Measurements from ENCODE around the gene CELA2B.
A peak's percentile ranks its signal among the peaks of the same experiment; 100 is the strongest.
"Not testable (repeated sequence)": the region's sequence is repeated elsewhere in the genome, so short reads cannot be mapped to it uniquely, and the experiment has no call there.

Gene CELA2B

DNA sequence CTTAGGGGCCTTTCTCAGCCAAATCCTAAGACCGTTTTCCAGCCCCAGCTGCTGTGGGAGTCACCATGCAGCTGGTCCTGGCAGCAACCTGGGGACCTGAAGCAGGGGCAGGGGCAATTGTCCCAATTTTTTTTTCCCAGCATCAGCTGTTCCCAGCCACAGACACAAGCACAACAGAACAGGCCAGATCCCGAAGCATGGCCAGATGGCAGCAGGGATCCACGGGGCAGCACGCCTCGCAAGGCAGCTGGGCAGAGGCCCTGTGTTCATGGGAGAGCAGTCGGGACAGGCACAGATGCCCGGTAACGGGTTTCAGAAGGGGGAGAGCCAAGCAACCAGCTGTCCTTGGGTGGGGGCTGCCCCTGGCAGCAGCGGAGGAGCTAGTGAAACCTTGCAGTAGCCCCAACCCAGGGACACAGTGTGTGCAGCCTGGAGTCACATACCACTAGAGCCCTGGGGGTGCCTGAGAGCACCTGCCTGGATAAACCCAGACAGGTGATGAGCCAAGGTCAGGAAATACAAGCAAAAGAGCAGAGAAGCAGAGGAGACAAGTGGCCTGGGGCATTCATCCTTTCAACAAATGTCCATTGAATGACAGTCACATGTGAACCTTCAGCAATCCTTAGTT, 6.0 kb upstream of the CELA2B start:
- not testable (repeated sequence) for DNase-seq

DNA sequence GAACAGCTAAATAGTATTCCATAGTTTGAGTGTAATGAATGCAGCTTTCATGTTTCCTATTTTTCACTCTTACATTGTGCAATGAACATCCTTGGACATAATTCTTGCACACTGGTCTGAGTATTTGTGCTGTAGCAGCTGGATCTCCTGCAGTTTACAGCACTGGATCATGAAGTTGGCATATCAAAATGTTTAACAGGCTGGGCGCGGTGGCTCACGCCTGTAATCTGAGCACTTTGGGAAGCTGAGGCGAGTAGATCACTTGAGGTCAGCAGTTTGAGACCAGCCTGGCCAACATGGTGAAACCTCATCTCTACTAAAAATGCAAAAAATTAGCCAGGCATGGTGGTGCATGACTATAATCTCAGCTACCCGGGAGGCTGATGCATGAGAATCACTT, 4.8 kb upstream of the CELA2B start:
- DNase-seq = not testable (repeated sequence)

DNA sequence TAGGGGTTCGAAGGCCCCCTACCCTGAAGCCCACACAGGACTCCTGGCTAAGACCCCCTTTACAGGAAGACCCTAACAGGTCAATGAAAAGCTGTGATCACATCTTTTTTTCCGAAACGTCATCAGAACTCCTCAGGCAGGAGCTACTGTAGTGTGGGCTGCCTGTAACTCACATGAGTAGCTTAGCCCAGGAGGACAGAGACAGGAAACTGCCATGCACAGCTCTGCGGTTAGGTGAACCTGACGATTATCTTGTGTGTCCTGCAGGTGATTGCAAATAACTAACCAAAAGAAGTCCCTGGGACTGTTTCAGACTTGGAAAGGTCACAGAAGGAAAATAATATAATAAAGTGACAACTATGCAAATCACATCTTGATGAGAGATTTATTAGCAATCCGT, 4.2 kb upstream of the CELA2B start:
- DNase-seq = not testable (repeated sequence)

DNA sequence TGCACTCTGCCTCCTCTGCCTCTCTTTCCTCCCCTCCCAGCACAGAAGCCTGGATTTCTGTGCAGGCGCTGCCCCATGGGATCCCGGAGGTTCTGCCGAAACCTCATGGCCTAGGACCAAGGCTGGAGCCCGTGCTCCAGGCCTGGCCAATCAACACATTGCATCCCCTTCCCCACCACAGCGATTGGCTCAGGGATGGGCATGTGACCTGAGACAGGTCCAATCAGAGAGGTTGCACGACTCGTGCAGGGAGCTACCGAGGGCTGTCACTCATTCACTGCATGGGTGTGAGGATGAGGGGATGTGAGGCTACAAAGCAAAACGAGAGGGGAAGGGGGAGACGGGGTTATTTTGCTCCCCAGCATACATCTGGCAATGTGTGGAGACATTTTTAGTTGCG, 3.3 kb upstream of the CELA2B start:
- DNase-seq = no peak

DNA sequence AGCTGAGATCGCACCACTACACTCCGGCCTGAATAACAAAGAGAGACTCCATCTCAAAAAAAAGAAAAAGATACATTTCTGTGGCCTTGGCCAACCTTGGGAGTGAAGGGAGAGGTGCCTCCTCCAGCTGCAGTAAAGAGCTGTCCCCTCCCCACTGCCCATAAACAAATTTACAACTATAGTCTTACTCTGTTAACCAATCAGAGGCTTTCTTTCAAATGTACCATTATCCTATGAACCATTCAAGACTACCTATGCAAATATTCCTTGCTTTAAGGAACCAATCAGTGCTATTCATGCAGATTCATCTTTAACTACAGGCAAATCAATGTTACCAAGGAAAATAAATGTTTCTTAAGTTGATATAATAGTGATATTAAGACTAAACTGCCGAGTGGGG, 1.0 kb downstream of the CELA2B start:
- DNase-seq = no peak

DNA sequence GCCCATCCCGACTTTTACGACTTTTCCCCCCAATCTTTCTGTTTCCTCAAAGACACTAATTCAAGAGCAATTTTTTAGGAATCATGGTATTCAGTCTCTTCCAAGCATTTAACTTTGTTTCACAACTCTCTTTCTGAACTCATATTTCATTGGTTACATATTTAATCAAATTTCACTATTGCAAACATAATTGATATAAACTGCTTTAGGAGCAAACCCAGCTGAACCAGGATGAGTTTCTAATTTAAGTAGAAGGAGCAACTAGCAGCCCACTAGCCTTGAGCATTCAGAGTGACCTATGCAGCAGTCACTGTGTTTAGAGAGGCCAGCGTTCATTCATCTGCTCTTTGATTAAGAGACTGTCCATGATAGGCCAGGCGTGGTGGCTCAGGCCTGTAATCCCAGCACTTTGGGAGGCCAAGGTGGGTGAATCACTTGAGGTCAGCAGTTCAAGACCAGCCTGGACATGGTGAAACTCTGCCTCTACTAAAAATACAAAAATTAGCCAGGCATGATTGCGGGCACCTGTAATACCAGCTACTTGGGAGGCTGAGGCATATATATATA, 1.8 kb downstream of the CELA2B start:
- DNase-seq = no peak

DNA sequence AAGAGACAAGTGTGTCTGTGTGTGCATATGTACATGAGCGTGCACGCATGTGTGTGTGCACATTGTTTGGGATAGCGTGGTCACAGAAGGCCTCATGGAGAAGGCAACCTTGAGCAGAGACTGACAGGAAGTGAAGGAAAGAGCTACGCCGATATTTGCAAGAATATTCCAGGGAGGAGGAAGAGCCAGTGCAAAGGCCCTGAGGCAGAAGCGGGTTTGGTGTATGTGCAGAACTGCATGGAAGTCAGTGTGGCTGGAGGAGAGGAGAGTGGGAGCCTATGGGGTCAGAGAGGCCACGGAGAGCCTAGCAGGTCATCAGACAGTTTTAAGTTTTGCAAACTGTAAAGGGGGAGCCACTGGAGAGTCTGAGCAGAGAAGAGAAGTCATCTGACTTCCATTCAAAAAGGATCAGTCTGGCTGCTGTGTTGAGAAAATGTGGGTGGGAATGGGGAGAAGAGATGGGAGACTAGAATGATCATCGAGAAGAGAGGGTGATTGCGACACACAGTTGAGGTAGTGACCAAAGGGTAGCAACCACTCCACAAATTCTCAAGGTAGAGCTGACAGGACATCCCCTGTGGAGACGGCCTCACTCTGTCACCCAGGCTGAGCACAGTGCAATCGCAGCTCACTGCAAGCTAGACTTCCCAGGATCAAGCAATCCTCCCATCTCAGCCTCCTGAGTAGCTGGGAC, 3.9 kb downstream of the CELA2B start:
- DNase-seq = no peak

DNA sequence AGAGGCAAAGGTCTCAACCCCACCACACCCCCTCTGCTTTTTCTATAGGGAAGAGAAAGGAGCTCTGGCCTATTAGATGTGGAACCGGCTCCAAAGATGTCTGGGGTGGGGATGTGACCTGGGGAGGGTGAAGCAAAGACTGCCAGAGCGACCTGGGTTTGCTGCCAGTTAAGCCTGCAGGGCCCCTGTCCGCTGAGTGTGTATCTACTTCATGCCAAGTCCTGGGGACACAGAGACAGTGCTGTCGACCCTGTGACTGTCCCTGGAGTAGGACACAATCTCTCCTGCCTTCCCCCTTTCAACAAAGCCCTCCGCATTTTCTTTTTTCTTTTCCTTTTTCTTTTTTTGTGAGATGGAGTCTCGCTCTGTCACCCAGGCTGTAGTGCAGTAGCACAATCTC, 6.6 kb downstream of the CELA2B start:
- DNase-seq = not testable (repeated sequence)

DNA sequence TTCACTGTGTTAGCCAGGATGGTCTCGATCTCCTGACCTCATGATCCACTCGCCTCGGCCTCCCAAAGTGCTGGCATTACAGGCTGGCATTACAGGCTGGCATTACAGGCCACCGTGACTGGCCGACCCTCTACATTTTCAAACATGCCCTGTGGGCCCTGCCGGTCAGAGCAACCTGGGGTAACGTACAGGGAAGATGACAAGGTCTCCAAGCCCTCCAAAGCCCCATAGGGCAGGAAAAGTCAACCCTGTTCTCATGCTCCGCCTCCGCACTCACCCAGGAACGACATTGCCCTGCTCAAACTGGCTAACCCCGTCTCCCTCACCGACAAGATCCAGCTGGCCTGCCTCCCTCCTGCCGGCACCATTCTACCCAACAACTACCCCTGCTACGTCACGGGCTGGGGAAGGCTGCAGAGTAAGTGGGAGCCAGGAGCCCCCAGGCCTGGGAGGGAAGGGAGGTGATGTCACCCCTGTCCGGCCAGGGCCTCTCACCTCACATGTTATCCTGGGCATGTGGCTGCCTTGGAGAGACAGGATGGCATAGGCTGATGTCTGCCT, 7.2 kb downstream of the CELA2B start:
- DNase-seq = not testable (repeated sequence)

DNA sequence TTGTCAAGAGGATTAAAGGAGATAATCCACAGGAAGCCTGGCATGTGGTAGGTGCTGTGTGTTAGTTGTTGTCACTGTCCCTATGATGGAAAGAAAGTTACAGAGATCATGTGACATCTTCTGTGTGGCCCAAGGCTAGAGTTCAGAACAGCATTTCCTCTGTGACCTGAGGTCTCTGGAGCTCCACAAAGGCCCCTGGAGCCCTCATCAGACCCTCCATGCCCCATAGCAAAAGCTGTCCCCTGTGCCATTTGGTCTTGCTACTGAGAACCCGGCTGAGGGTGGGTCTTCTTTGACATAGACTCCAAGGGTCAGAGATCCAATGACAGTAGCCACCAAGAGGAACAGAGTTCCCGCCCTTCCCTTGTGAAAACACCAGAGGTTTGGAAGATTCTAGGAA, 8.1 kb downstream of the CELA2B start:
- DNase-seq = no peak

DNA sequence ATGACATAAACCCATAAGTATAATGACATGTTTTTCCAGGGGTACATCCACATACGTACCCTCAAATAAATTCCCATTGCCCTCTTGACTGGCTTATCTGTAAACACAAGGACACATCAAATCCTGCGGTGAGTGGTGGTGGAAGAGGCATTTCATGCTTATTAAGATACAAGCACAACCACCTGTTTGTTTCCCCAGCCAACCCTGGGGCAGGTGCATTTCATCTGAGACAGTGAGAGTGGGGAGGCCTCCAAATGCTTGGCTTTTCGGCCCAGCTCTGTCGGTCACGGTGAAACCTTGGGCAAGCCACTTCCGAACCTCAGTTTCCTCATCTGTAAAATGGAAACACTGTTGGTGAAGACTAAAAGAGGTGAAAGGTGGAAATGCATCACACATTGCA, 8.5 kb downstream of the CELA2B start:
- not testable (repeated sequence) for DNase-seq

DNA sequence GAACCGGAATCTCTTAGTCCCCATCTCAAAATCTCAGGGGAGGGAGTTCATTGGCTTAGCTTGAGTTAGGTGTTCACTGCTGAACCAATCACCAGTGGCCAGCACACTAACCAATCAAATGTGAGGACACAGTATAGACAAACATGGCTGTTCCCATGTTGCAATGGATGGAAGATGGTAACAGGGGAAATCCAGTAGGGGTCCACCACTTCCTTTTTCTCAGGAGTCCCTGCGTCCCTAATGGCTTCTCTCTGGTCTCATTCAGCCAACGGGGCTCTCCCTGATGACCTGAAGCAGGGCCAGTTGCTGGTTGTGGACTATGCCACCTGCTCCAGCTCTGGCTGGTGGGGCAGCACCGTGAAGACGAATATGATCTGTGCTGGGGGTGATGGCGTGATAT, 9.7 kb downstream of the CELA2B start:
- DNase-seq = no peak

DNA sequence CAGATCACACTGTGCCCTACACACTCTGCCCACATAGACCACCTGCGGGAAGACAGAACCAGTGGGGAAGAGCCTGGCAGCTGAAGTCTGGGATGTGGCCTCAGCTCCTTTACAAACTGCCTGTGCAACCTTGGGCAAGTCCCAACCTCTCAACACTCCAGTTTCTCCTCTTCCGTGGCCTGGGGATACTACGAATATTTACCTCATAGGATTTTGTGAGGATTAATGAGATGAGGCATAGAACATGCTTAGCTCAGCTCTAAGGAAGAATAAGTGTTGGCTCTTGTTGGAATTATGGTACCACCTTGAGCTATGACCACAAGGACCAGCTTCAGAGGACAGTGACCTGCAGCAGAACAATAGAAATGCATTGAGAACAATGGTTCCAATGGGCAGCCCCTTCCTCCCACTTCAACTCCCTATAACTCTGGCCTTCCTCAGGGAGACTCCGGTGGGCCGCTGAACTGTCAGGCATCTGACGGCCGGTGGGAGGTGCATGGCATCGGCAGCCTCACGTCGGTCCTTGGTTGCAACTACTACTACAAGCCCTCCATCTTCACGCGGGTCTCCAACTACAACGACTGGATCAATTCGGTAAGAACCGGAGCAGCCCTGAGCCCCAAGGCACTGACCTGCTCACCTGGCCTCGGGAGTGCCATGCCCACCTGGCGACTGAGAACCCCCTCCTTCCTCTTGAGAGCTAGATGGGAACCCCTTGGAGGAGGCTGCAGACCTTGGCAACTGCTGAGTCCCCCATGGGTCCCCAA, 11.1 kb downstream of the CELA2B start:
- not testable (repeated sequence) for DNase-seq

DNA sequence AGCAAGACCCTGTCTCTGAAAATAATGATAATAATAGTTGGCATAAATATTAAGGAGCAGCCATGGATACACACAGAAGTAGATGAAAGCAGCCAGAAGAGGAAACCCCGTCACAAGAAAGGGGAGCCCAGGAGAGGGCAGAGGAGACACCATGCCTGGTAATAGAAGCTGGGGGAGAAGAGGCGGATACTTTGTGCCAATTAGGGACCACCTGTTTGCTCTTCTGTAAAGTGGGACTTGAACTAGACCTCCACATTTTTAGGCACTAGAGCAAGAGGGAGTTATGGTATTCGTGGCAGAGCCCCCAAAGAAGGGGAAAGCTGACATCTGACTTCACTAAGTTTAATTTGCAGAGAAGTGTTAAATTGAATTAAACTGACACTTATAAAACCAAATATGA, 12.5 kb downstream of the CELA2B start:
- DNase-seq = no peak

DNA sequence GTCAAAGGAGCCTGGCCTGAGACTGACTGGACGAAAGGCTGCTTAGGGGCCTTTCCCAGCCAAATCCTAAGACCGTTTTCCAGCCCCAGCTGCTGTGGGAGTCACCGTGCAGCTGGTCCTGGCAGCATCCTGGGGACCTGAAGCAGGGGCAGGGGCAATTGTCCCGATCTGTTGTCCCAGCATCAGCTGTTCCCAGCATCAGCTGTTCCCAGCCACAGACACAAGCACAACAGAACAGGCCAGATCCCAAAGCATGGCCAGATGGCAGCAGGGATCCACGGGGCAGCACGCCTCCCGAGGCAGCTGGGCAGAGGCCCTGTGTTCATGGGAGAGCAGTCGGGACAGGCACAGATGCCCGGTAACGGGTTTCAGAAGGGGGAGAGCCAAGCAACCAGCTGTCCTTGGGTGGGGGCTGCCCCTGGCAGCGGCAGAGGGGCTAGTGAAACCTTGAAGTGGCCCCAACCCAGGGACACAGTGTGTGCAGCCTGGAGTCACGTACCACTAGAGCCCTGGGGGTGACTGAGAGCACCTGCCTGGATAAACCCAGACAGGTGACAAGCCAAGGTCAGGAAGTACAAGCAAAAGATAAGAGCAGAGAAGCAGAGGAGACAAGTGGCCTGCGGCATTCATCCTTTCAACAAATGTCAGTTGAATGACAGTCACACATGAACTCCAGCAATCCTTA, 13.3 kb downstream of the CELA2B start:
- no peak for DNase-seq

DNA sequence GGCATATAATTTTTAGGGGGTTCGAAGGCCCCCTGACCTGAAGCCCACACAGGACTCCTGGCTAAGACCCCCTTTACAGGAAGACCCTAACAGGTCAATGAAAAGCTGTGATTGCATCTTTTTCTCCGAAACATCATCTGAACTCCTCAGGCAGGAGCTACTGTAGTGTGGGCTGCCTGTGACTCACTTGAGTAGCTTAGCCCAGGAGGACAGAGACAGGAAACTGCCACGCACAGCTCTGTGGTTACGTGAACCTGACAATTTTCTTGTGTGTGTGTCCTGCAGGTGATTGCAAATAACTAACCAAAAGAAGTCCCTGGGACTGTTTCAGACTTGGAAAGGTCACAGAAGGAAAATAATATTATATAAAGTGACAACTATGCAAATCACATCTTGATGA, 15.1 kb downstream of the CELA2B start:
- DNase-seq = not testable (repeated sequence)

DNA sequence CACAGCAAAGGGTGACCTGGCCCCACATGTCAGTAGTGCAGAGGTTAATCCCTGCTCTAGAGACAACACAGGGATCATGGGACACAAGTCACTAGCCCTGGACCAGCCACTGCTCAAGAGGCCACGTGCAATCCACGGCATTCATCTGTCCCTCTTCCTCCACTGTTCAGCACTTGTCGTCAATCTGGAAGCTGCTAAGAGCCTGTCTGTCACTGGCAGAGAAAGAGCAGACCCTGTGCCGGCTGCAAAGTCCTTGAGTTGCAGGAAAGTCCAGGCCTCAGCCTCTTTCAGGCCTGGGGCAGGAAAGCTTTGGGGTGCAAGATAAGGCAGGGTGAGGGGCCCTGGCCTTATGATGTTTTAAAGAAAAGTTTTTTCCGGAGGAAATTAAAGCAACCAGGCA, 16.7 kb downstream of the CELA2B start:
- no peak for DNase-seq

DNA sequence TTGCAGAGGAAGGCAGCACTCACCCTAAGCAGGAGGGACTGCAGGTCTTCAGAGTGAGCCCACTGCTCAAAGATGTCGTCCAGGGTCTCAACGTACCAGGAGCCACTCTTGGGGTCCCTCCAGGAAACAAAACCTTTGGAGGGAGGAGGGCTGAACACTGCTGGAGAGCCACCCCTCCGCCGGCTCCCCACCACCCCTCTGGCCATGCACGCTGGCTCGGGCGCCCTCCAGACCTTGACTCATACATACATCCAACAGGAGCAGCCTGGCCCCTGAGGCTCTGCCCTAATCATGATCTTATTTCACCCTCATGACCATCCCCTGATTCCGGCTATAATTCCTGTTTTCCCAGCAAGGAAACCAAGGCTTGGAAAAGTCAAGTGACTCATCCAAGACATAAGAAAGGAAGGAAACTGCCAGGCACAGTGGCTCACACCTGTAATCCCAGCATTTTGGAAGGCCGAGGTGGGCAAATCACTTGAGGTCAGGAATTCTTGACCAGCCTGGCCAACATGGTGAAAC, 18.0 kb downstream of the CELA2B start:
- no peak for DNase-seq

DNA sequence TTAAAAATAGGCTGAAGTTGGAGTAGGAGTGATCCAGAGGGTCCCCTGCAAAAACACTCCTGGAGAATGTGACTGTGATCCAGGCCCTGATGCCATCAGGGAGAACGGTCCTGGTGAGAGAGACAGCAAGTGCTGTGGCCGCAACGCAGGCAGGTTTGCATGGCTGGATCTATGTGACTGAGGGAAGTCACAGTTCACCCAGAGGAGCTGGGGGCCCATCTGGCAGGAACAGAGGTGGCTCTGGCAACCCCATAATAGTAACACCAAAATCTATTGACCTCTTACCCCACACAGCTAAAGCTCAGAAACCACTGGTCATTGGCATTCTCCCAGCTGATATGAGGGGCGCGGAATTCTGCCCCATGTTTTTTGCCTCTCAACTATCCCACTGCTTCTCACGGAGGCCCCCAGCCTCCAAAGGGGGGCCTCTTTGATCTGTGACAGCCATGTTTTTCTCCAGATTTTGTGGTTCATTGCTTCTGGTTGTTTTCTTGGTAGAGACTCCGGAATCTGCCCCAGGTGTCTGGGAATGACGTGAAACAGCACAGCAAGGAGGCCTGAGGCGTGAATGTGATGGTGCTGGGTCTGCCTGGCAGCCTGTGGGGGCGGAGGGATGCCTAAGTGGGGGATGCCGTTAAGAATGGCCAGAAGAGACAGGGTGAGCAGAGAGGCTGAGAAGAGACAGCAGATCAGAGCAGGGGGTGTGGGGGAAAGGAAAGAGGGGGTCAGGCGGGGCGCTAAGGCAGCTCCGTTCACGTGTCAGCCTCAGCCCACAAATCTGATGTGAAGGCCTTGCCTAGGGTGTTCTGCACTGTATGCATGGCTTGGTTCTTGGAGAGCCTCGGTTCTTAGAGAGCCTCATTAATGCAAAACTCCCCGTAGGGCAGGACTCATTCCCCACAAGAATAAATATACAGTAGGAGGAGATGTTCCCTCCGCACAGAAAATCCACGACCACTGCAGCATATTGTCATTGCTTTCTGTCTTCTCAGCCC, 24.6 kb downstream of the CELA2B start:
- DNase-seq = no peak

DNA sequence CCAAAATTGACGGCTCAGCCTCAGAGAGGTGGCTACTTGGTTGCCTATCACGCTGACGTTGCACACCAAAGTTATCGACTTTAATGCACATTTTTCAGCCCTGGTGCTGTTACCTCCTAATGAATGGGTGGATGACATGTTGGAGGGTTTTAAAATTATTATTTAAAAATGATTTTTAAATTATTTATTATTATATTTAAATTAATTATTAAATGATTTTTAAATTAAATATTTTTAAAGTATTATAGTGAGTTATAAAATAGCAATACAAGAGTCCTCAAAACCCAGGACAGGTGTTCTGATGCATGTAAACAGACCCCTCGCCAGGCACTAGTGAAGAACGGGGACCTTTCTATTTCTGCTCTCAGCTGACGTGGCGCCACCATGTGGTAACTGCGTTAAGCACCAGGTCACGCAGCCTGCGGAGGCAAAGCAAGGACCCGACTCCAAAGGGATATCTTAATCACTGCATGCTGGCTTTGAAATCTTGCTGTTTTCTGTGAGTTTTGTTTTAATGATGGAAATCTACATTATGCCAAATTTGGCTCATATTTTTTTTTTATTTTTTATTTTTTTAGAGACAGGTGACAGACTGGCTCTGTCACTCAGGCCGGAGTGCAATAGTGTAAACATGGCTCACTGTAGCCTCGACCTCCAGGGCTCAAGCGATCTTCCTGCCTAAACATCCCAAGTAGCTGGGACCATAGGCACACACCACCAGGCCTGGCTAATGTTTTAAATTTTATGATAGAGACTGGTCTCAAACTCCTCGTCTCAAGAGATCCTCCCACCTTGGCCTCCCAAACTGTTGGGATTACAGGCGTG, 25.5 kb downstream of the CELA2B start:
- peak; percentile 82 for DNase-seq
